HG03139 (cell line): Measurements from ENCODE around the gene POU6F2.

Experiments used
- ATAC-seq: cut with Tn5 transposase; IDR thresholded peaks from one replicate; pipeline ENCODE4 v1.9.1; 2021; ENCODE audit not compliant: unreplicated experiment

POU6F2 gene

DNA sequence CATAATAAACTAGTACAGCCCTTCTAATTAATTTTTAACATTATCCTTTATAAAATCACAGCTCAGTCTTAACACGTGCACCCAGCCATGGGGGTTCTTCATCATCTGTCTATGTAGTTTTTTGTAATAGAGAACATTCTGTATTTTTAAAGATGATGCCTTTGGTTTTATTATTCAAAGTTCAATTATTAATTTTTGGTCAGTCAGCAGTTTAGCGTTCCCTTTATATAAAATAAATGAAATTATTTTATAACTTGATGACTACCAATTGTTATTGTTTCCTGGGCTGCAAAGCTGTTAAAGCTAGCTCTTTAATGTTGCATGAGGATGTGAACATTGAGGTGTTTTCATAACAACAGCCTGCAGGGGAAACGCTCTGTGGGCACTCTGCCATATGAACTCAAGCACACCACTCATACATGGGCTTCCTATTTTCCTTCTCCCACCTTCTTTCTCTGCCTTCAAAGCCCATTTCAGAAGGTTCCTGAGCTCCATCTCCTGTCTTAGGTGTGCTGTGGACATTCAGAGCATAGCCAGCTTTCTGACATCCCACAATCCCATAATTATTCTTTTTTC is 416.5 kb downstream of the POU6F2 start:
- ATAC-seq, result no peak

DNA sequence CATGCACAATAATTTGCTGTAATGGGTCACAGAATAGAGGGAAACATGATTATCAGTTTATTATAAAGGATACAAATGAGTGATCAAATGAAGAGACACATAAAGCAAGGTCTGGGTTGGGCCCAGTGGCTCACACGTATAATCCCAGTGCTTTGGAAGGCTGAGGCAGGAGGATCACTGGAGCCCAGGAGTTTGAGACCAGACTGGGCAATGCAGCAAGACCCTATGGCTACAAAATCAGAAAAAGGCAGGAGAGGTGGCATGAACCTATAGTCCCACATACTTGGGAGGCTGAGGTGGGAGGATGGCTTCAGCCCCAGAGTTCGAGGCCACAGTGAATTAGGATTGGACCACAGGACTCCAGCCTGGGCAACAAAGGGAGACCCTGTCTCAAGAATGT is 421.7 kb downstream of the POU6F2 start:
- ATAC-seq, result no peak

DNA sequence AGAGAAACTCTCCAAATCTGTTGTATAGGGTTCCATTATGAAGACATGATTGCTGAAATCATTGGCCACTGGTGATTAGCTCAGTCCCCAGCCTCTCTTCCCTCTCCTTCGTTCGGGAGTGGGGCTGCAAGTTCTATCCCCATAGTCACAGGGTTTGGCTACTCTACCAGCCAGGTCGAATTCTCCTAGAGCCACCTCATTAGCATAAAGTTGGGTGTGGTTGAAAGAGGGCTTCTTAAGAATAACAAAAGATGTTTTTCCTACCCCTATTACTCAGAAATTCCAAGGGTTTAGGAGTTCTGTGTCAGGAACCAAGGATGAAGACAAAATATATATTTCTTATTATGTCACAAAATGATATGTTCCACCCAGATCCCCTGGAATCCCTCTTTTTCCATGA is 422.3 kb downstream of the POU6F2 start:
- no peak for ATAC-seq

DNA sequence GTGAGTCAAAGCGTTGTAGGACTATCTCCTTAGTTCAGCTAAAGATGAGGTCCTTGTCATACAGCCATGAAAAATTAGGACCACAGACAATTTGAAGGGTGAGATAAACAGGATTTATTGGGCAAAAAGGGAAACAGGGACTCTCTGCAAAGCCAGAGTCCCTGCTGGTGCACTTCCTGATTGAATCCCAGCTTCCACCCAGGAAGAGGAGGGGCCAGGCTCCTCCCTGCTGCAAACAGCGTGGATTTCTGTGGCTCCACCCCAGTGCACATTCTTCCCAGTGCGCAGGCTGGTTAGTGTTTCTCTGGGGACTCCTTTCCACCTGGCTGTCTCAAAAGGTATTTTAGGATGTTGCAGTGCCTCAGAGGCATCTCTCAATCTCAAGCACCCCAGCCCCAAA is 423.1 kb downstream of the POU6F2 start:
- ATAC-seq, result no peak

DNA sequence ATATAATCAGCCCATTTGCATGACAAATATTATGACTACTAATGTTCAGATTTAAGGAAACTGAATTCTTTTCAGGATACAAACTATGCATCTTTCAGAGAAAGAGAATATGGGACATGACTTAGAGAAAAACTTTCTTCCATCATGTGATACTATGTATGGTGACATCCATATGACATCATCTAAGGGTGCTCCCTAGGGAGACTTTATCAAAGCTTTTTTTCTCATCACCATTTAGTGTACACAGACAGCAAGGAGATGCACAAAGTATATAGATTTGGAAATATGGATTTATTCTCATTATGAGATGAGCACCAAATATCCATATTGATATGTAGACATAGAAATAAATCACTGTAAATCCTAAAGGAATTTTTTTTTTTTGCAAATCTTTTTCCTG is 424.3 kb downstream of the POU6F2 start:
- no peak for ATAC-seq

DNA sequence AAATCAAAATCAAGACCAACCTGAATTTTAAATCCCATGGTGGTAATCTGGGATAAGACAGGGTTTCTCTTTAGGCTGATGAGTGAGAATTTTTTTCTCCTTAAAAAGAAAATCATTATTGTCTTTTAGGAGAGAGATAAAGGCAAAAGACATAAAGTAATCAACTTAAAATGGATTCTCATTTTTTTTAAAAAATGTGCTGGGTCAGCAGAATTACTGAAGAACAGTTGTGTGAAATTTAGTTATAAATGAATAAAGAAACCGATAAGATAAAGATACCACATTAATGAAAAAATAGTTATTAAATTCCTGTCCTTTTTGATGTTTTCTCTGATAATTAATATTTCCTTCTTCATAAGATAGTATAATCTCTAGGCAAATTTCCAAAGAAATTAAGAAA is 427.2 kb downstream of the POU6F2 start:
- ATAC-seq, result no peak

DNA sequence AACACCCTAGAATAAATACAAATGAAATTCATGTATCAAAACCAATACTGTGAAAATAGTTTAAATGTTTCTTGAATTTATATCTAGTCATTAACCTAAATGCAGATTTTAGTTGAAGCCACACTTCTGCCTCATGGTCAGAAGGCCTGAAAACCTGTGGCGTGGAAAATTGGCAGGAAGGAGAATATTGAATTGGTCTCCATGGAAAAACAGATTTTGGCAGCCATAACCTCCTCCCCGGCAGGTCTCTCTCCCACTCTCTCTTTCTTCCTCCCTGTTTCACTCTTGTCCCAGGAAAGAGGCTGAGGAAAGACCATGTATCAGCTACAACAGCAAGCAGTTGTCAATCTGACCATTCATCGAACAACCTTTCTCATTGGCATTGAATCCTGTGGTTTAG is 427.9 kb downstream of the POU6F2 start:
- no peak for ATAC-seq

DNA sequence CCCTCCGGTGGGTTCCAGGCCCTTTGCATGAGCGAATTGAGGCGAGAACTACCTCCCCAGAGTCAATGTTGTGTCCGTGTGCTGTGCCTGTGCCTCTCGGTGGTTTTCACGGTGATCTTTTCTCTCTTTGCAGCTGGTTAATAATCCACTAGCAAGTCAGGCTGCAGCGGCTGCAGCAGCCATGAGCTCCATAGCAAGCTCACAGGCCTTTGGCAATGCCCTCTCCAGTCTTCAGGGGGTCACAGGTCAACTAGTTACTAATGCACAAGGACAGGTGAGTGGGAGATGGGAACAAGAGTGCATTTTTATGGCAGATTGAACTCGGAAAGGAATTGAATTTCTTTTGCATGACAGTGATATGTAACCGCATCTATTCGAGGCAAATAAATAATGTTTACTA is 428.8 kb downstream of the POU6F2 start:
- ATAC-seq, result no peak

DNA sequence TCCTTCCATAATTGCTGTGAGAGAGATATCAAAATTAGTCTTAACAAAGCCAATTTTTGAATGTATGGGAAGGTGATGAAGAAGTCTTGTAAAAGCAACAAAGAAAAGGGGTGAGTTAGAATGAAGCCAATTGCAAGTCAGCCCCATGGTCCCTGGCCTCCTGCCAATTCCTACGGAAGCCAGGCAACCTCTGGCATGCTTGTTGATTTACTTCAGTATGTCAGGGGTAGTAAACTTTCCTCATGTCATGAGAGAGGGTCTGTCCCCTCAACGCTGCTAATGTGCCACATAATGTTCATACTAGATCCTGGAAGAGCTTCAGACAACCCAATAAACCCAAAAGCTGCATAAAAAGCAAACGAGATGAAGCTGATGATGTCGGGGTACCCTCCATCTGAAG is 429.4 kb downstream of the POU6F2 start:
- ATAC-seq, result no peak

DNA sequence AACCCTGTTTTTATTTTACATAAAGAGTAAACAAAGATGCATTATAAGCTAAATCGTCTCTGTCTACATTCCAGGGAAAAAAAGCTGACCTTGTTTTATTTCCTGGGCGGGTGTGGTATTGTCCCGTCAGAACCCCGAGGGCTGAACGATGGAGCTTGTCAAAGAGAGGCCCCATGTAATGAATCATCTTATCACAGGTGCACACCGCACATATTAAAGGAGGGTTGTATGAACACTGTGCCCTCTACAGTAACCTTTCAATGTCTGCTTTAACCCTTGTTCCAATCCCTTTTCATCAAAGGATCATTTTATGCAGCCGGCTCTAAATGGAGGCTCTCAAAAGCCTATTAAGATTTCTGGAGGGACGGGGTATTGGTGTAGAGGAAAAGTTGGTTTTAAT is 430.0 kb downstream of the POU6F2 start:
- no peak for ATAC-seq

DNA sequence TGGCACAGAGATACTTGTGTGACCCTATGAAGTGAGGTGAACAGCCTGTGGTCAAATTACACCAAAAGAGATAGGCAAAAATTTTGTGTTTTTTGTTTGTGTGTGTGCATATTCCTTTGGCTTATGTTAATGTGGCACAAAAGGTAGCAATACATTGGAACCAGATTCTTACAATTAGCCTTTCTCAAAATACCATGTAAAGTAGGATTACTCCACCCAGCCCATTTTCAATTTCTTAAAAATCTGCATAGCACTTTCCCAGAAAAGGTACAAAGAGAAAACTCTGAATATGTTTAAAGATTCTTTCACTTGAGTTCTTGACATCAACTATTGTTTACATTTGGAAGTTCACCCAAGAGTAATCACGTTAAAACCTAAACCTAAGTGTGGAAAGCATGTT is 431.2 kb downstream of the POU6F2 start:
- no peak for ATAC-seq

DNA sequence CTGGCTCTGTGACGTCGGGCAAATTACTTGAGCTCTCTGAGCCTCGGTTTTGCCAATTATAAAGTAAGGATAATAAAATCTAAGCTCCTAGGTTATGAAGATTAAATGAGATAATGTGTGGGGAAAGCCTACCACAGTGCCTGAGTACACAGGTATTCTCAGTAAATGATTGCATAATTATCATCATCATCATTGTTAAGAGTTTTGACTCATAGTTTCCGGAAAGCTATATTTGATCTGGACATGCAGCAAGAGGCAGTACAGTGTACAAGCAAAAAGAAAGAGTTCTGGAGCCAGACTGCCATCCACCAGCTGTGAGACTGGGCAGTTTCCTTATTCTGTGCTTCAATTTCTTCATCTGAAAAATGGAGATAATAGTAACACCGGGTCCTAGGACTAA is 432.9 kb downstream of the POU6F2 start:
- ATAC-seq, result no peak

DNA sequence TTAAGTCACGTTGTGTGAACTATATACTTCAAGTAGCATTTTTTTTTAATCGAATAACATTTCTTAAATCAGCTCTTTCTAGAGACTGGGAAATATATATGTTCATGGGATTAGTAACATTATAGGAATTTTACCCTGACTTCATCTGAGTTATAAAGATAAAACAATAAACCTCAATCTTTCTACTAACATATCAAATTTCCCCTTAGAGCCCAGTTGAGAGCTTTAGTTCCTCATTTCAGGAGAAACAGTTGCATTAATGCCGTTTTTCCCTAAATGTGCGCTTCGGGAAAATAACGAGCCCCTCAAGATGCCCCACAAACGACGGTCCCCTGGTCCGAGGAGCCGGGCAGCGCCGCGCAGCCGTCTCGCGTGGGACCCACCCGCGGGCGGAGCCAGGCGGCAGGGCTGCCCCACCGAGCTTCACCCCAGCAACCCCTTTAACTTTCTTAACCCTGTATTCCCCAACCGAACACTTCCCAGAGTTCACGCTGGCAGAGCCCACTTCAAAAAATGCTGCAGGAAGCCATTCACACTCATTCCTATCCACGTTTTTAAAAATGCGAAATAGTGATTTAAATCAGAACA is 436.0 kb downstream of the POU6F2 start:
- peak; percentile 7 for ATAC-seq

DNA sequence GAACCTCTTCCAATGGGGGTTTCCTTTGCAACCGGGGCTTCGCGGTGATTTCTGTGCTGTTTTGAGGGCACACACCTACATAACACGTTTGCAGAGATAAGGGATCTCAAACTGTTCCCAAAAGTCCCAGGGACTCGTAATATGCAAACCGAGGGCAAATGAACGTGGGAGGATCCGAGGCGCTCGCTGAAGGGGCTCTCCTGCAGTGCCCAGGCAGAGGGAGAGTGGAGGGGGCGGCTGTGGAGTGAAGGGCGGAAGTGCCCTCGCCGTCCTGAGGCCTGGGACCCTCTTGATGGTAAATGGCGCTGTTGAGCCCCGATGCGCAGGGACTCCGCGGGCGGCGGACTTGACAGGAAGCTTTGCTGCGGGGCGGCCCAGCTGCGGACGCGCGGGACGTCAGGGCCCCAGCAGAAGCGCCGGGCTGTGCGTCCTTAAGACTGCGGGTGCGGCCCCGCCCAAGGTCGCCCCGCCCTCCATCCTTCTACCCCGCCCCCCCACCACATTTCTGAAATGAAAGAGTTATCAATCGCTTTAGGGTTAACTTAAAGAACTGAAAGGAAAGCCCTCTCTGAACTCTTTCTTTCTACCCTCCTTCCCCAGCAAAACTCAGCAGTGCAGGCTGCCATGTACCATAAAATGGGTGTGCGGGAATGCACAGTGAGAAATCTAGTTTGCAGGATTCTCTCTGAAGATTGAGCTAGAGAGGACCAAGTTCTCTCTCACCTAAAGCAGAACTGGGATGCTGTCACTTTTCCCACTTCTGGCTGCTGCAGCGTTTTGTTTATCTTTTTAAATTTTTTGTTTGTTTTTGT is 436.7 kb downstream of the POU6F2 start:
- peak; percentile 93 for ATAC-seq

DNA sequence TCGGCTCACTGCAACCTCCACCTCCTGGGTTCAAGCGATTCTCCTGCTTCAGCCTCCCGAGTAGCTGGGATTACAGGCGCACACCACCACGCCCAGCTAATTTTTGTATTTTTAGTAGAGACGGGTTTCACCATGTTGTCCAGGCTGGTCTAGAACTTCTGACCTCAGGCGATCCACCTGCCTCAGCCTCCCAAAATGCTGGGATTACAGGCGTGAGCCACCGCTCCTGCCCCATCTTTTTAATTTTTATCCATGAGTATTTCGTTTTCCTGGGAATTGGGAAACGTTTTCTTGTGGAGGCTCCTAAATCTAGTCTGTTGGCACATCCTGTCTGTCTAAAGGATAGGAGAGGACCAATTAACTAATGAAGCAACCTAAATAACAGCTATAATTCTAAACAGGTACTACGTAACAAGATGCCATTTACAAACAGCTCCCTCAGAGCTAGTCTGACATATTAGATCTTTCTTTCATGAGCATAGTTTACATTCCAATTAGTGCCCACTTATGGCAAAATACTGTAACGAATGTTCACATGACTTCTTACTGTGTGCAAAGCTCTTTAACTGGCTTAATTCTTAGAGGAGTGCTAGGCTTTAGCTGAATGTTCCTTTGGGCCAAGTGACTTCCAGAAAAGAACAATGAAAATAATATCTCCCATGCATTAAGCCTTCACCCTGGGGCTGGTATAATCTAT is 437.5 kb downstream of the POU6F2 start:
- ATAC-seq, result no peak

DNA sequence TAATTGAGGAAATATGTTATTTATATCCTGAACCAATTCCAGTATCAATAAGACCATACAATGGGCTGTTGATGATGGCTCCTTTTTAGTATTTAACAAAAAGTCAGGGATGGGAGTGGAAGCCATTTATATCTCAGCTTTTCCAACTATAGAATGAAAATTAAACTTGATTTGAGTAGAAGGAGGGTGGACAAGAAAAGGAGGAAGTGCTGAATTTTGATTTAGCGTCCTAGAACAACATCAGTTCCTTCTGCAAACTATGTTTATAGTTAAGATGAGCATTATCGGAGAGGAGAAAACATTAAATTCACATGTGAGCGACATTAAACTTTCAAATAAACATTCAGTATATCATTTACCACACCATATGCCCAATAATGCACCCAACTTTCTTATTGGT is 439.2 kb downstream of the POU6F2 start:
- ATAC-seq, result no peak

DNA sequence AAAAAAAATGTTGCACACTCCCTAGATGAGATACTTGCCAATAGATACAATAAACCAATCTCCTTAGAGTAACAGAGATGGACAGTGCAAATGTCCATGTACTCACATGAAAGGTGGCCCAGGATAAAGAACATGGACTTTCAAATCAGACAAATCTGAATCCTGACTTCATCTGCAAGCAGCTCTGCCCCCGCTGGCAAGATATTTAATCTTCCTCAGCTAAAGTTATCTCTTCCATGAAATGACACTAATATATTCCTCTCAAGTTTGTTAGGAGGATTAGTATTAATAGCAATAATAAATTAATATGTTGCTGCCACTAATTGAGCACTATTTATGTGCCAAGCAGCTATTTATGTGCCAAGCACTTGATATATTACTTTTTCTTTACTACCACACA is 439.9 kb downstream of the POU6F2 start:
- ATAC-seq, result no peak

DNA sequence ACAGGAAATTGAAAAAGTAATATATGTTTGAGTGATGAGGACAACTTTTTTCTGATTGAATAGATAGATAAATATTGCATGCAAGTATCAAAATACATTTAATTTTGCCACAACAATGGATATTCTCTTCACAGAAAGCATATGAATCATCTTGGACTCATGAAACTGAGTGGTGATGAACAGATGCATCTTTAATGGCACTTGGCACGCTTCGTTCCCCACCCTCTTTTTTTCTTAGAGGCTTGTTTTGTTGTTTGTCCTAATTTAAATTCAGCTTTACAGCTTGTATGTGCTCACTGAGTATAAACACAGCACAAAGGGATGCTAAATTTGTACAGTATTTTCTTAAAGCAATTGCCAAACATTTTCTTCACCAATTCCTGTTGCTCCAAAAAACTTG is 443.5 kb downstream of the POU6F2 start:
- no peak for ATAC-seq

DNA sequence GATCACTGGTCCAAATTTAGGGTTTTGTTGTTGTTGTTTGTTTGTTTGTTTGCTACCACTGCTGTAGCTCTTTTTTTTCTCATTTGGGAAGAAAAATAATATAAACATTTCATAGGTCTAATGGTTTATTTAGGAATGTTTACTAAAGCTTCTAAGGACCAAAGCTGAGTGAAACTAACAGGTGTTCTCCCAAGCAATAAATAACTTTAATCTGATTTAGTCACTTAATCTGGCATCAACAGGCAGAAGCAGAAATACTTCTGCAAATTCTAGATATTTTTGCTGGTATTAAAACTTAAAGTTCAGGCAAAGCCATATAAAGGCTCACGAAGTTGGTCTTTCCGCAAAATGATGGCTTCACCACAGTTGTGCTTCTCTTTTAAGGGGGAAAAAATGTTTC is 444.0 kb downstream of the POU6F2 start:
- ATAC-seq, result no peak

DNA sequence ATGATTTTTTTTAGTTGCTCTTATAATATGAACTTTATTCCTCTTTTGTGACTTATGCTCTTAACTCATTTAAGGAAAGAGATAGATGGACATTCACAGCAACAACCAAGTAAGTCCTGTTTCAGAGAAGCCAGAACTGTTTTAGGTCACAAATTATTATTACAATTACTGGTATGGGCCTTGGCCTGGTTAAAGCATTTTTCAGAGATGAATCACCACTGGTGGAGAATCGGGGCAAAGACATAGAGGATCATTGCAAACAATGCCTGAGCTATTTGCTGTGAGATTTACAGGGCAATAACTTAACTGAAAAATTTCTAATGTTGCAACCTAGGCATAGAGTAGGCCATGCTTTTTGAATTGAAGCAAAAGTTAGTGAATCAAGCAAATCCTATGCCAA is 450.5 kb downstream of the POU6F2 start:
- ATAC-seq, result no peak

DNA sequence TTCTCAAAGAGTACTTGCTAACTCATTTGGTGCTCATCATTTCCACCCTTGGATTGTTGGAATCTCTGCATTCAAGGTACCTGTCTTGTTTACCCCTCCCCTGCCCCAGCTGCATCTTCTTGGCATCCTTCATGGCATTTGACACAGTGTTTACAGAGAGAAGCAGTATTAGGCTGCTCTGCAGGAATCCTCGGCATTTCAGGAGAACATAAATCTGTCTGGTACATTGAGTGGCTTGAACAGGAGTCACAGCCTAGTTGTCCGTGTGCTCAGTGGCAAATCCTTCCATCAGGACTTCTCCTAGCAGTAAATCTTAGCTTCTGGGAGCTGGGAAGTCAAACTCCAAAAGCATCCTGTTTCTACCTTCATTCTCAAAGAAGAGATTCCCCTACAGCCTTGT is 451.7 kb downstream of the POU6F2 start:
- ATAC-seq, result no peak

DNA sequence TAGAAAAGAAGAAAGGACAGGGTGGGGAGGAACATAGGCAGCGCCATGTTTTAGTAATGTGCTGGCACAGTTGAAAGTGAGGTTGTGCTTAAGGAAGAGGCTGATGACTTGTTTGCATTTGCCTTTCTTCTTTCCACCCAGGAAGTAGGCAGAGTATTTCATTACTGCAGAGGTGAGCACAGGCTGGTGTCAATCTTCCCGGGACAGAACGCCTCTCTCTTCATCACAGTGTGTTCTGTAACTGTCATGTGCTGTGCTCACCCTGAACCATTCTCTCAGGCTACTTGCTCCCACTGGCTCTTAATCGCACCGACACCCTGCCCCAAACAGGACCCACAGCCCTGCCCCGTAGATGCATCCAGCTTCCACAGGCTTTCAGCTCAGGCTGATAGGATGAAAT is 452.7 kb downstream of the POU6F2 start:
- no peak for ATAC-seq
